ENCODE measurements around the gene RIPK4. TPM values are rescaled to one million over a fixed set of nuclear protein-coding genes. Genes with fewer than 3 reads are reported as not detected.

Gene RIPK4
- total RNA-seq, 4 donors from 2014 or later, result 0.91 to 1.7 (median 1.1) TPM

- Histone ChIP-seq H3K4me1 (peaks cover 17 to 37% (median 30%) of the 10 kb centered on the region in 4 donors), H3K27ac (replicated peaks in 1 of 4) (peak overlapping the region; percentile 12 to 63 (median 28)), H3K36me3 (no peaks in the 10 kb centered on the region), H3K27me3 (peaks cover 13 to 84% (median 46%) of the 10 kb centered on the region in 4 donors), H3K9me3 (no peaks in the 10 kb centered on the region), H3K4me3 (peak overlapping the region; percentile 0 to 31 (median 18))
- DNase-seq (ENCODE audit: extremely low spot score), result no peak
- 10% methylated on average over 20 of the region's 22 CpGs for WGBS
- TF ChIP-seq EP300 (IDR thresholded peaks at IDR 0.05), result no peak
- no peak for TF ChIP-seq CTCF (IDR thresholded peaks at IDR 0.05)
- no peak for TF ChIP-seq POLR2A (IDR thresholded peaks at IDR 0.05; ENCODE audit: low read depth)
- no peak for TF ChIP-seq POLR2AphosphoS5 (IDR thresholded peaks at IDR 0.05)
- intact Hi-C loops (cut with DNase I), result no loop called here
These were observed 4.8 kb downstream of the RIPK4 start for GRCh38 chr21:41761934-41762635.

DNA sequence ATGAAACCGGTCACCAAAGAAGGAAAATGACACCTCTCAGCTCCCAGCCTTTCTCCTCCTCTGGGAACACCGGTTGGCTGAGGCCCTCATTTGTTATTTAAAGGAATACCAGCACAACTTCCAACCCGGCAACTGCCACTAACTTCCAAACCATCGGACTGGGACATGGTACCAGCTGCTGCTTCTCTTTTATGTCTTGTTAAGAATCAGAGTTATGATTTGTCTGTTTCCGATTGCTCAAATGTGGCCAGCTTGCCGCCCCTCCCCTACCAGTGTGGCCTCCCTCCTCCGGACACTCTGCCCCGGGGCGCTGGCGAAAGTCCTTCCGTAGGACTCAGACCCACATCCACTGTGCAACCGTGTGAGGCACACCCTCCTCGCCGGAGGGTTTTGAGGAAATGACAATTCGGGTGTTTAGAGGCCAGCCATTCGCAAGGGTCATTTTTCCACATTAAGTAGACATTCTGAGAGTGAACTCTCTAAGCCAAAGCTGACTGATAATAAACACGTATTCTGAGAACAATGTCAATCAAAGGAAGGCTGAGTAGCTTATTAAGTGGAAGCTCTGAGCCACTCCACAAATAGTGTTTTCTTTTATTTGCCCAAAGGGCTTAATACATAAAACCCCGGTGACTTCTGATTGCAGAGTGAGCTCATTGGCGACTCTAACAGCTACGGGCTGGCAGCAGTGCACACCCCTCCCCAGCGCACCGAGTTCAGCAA lies 5.5 kb downstream of the RIPK4 start:
- Histone ChIP-seq H3K27ac (replicated peaks in 1 of 4) (peak overlapping the region; percentile 12 to 63 (median 28)), H3K4me1 (peaks cover 10 to 30% (median 23%) of the 10 kb centered on the region in 4 donors), H3K36me3 (no peaks in the 10 kb centered on the region), H3K27me3 (peaks cover 6 to 78% (median 39%) of the 10 kb centered on the region in 4 donors), H3K9me3 (no peaks in the 10 kb centered on the region), H3K4me3 (peak overlapping the region; percentile 3 to 31 (median 18))
- no peak for TF ChIP-seq EP300 (IDR thresholded peaks at IDR 0.05)
- no peak for TF ChIP-seq POLR2A (IDR thresholded peaks at IDR 0.05; ENCODE audit: low read depth)
- peak; percentile 17 to 19 for TF ChIP-seq POLR2AphosphoS5 (IDR thresholded peaks at IDR 0.05)
- 9% methylated on average over 22 of the region's 22 CpGs for WGBS
- no peak for DNase-seq (ENCODE audit: extremely low spot score)
- intact Hi-C loops (cut with DNase I), result no loop called here

DNA sequence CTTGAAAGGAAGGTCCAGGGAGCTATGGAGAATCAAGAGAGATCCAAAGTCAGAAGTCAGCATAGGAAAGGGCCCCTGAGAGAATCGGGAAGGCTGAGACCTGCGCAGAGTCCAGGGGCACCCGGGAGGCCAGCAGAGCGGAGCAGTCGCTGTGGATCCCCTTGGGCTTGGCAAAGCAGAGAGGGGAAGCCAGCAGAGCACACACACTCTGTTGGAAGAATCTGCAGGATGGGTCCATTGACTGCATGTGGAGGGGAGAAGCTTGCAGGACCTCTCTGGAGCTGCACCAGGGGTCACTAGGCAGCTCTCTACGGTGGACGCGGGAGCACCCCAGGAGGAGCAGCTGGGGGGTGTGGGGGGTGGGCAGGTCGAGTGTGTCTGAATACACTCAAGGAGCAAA lies 6.4 kb downstream of the RIPK4 start:
- Histone ChIP-seq H3K4me3 (no peak overlapping the region), H3K4me1 (peaks cover 9 to 25% (median 18%) of the 10 kb centered on the region in 4 donors), H3K9me3 (no peaks in the 10 kb centered on the region), H3K36me3 (no peaks in the 10 kb centered on the region), H3K27me3 (peaks cover 0 to 73% (median 30%) of the 10 kb centered on the region in 4 donors), H3K27ac (replicated peaks in 1 of 4) (no peak overlapping the region)
- TF ChIP-seq CTCF (IDR thresholded peaks at IDR 0.05), result no peak
- no peak for TF ChIP-seq EP300 (IDR thresholded peaks at IDR 0.05)
- no peak for TF ChIP-seq POLR2A (IDR thresholded peaks at IDR 0.05; ENCODE audit: low read depth)
- TF ChIP-seq POLR2AphosphoS5 (IDR thresholded peaks at IDR 0.05), result no peak
- 77% methylated on average over 9 of the region's 9 CpGs for WGBS
- intact Hi-C loops (cut with DNase I), result no loop called here
- no peak for DNase-seq (ENCODE audit: extremely low spot score)

DNA sequence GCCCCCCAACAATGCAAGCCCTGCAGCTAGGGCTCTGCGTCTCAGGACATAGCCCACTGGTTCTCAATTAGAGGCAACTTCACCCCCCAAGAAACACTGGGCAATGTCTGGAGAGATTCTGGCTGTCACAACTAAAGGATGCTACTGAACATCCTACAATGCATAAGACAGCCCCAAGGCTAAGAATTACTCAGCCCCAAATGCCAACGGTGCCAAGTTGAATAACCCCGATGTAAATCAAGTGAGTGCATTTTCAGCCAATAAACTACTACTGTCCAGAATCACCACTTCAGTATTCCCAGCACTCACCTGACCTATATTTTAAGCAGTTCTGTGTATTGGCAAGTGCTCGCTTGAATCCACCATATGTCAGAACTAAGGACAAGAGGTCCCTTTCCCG lies 6.9 kb downstream of the RIPK4 start:
- peaks cover 0 to 73% (median 27%) of the 10 kb centered on the region in 4 donors for H3K27me3 ChIP-seq
- intact Hi-C loops (cut with DNase I), result no loop called here
- 91% methylated on average over 5 of the region's 5 CpGs for WGBS

DNA sequence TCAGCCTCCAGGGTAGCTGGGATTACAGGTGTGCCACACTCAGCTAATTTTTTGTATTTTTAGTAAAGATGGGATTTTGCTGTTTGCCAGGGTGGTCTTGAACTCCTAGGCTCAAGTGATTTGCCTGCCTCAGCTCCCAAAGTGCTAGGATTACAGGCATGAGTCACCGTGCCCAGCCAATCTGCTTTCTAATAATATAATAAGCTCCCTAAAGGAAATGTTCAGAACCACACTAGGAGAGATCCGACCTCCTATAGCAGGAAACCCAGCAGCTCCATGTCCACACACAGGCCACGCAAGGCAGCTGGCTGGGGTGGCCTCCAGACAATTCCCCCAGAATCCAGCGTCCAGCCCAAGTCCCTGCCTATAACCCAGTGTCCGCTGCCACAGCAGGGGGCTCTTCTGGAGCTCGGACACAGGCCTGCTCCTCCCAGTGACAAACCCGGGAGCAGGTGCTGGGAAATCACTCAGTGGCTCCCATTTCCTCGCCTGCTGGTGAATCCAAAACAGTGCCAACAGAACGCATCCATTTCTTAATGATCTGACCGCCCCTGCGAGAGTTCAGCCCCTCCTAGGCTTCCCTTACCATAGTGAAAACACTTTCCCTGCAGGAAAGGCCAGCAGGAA lies 7.5 kb downstream of the RIPK4 start:
- H3K4me1 ChIP-seq, result peaks cover 9 to 25% (median 18%) of the 10 kb centered on the region in 4 donors
- no peaks in the 10 kb centered on the region for H3K36me3 ChIP-seq
- 69% methylated on average over 7 of the region's 11 CpGs for WGBS
- TF ChIP-seq POLR2A (IDR thresholded peaks at IDR 0.05; ENCODE audit: low read depth) (no peak), POLR2AphosphoS5 (IDR thresholded peaks at IDR 0.05) (no peak), EP300 (IDR thresholded peaks at IDR 0.05) (no peak), CTCF (IDR thresholded peaks at IDR 0.05) (no peak)
- H3K27ac ChIP-seq (replicated peaks in 1 of 4), result no peak overlapping the region
- H3K27me3 ChIP-seq, result peaks cover 0 to 72% (median 27%) of the 10 kb centered on the region in 4 donors
- intact Hi-C loops (cut with DNase I), result no loop called here
- DNase-seq (ENCODE audit: extremely low spot score), result no peak
- no peaks in the 10 kb centered on the region for H3K9me3 ChIP-seq
- no peak overlapping the region for H3K4me3 ChIP-seq

More for the DNA sequence above, 6.9 kb downstream of the RIPK4 start:
- TF ChIP-seq EP300 (IDR thresholded peaks at IDR 0.05) (no peak), POLR2AphosphoS5 (IDR thresholded peaks at IDR 0.05) (no peak)
- Histone ChIP-seq H3K4me1 (peaks cover 9 to 25% (median 18%) of the 10 kb centered on the region in 4 donors), H3K9me3 (no peaks in the 10 kb centered on the region), H3K4me3 (no peak overlapping the region), H3K36me3 (no peaks in the 10 kb centered on the region), H3K27ac (replicated peaks in 1 of 4) (no peak overlapping the region)
- DNase-seq (ENCODE audit: extremely low spot score), result no peak

Measured in esophagus muscularis mucosa (tissue), 4 donors.